Cardiac septum (tissue), 1 donor: ENCODE measurements around the gene C19orf38. TPM values are rescaled to one million over a fixed set of nuclear protein-coding genes. Genes with fewer than 3 reads are reported as not detected.
"Not testable (repeated sequence)": the region's sequence is repeated elsewhere in the genome, so short reads cannot be mapped to it uniquely, and the experiment has no call there.

ENCODE experiments used
- DNase-seq: peaks from one replicate; pipeline ENCODE4 v3.0.0-alpha.2; 2020; ENCODE audit warnings: low spot score
- intact Hi-C: fragments of 100-400 bp; cut with DNase I; formaldehyde crosslinking; loops from one replicate; pipeline ENCODE4 v1.14.0; 2022
- total RNA-seq: library from RNA; stranded (reverse); fragmentation: NEBNext Ultra II Directional; extraction: Animal tissue kit (Norgen Biotek cat#: 25700); gene quantifications from one replicate; pipeline ENCODE4 v1.2.1, GENCODE V29; 2021
- donor health status: DM: no; HTN: no; CAD: no.

The C19orf38 gene
- total RNA-seq, 1 donor from 2014 or later, result 0.32 TPM

- intact Hi-C loops, result no loop called here
These were observed 22.3 kb downstream of the C19orf38 start for GRCh38 chr19:10870501-10870954.

GRCh38 chr19:10870955-10871603 lies 22.9 kb downstream of the C19orf38 start, which contains the start of gene CARM1:
Gene CARM1, plus strand, starts transcription at chr19:10871553. Its CDS starts 150 bp downstream, at chr19:10871703.
- intact Hi-C loops, result no loop called here
- DNase-seq, result peak; percentile 100

More at GRCh38 chr19:10870501-10870954, 22.3 kb downstream of the C19orf38 start:
- DNase-seq, result no peak

- no peak for DNase-seq
- intact Hi-C loops, result loop anchor here (2.0 kb wide), 1 partner anchor 57 kb away; the partner anchor contains the start of genes TIMM29 and YIPF2
These were observed 23.7 kb downstream of the C19orf38 start for GRCh38 chr19:10871711-10872545.

- intact Hi-C loops, result loop anchor here (2.0 kb wide), 1 partner anchor 56 kb away; the partner anchor contains the start of genes TIMM29 and YIPF2
- no peak for DNase-seq
These were observed 24.4 kb downstream of the C19orf38 start for GRCh38 chr19:10872546-10873107.

GRCh38 chr19:10874024-10874423 lies 25.8 kb downstream of the C19orf38 start:
- intact Hi-C loops, result no loop called here
- DNase-seq, result no peak

- intact Hi-C loops, result no loop called here
- no peak for DNase-seq
These were observed 28.4 kb downstream of the C19orf38 start for GRCh38 chr19:10876459-10877240.

GRCh38 chr19:10877608-10878007 lies 29.4 kb downstream of the C19orf38 start:
- intact Hi-C loops, DNase-seq: not testable (repeated sequence)

GRCh38 chr19:10878253-10878652 lies 30.0 kb downstream of the C19orf38 start:
- intact Hi-C loops, result no loop called here
- no peak for DNase-seq

GRCh38 chr19:10881403-10882107 lies 33.3 kb downstream of the C19orf38 start:
- intact Hi-C loops, result no loop called here
- no peak for DNase-seq

GRCh38 chr19:10882108-10882457 lies 33.9 kb downstream of the C19orf38 start:
- intact Hi-C loops, result no loop called here
- peak; percentile 80 for DNase-seq

- intact Hi-C loops, result no loop called here
- DNase-seq, result no peak
These were observed 36.1 kb downstream of the C19orf38 start for GRCh38 chr19:10884274-10884673.

GRCh38 chr19:10885201-10886169 lies 37.3 kb downstream of the C19orf38 start:
- DNase-seq, result no peak
- intact Hi-C loops, result no loop called here

GRCh38 chr19:10887616-10888367 lies 39.6 kb downstream of the C19orf38 start:
- intact Hi-C loops, result no loop called here
- no peak for DNase-seq

- intact Hi-C loops, result no loop called here
- DNase-seq, result no peak
These were observed 40.2 kb downstream of the C19orf38 start for GRCh38 chr19:10888421-10888866.

- DNase-seq, result no peak
- intact Hi-C loops, result no loop called here
These were observed 41.7 kb downstream of the C19orf38 start for GRCh38 chr19:10889880-10890279.

- intact Hi-C loops, result no loop called here
These were observed 43.3 kb downstream of the C19orf38 start for GRCh38 chr19:10891405-10892086.

More at GRCh38 chr19:10891405-10892086, 43.3 kb downstream of the C19orf38 start:
- DNase-seq, result no peak
